H1 (cell line): ENCODE results near the gene EFCAB6. TPM values are rescaled to one million over a fixed set of nuclear protein-coding genes. Genes with fewer than 3 reads are reported as not detected.

ENCODE experiments used
- CTCF ChIA-PET: fragments of 300-600 bp; sonication (Branson Sonifier 250); formaldehyde crosslinking; loops from one replicate; lab custom pipeline; 2021; ENCODE audit not compliant: partially characterized antibody; lab: Charles Lee
- POLR2A ChIA-PET: fragments of 300-600 bp; sonication (Branson Sonifier 250); formaldehyde crosslinking; loops from one replicate; lab custom pipeline; 2021; ENCODE audit warnings: inconsistent platforms; ENCODE audit not compliant: partially characterized antibody; lab: Charles Lee
- DNase-seq, 2 experiments: peaks; one replicate each; pipeline versions ENCODE4 v3.0.0 to v3.0.0-alpha.2; 2010 to 2022; ENCODE audit warnings: low spot score in 2 of 2, low read depth in 1 of 2, mixed read lengths in 1 of 2
- FAIRE-seq: peaks from 2 replicates; lab custom pipeline; 2011; peaks lifted over from hg19 to GRCh38; lab: Jason Lieb, UNC
- H2AFZ ChIP-seq: 2 replicates; pipeline ENCODE4 v1.8.1; 2012; ENCODE audit warnings: low read length, inconsistent platforms
- H2AK5ac ChIP-seq: 2 replicates; pipeline ENCODE4 v1.6.1; 2013; ENCODE audit warnings: low read depth, low read length
- H2BK120ac ChIP-seq: replicated peaks from 2 replicates; pipeline ENCODE3; 2013; ENCODE audit warnings: low read depth, low read length, inconsistent platforms
- H2BK12ac ChIP-seq: 2 replicates; pipeline ENCODE4 v1.6.1; 2013; ENCODE audit warnings: low read depth, low read length
- H2BK15ac ChIP-seq: 2 replicates; pipeline ENCODE4 v1.6.1; 2013; ENCODE audit warnings: low read length
- H2BK20ac ChIP-seq: 2 replicates; pipeline ENCODE4 v1.6.1; 2013; ENCODE audit warnings: low read length
- H2BK5ac ChIP-seq: 2 replicates; pipeline ENCODE4 v1.6.1; 2013; ENCODE audit warnings: low read depth, low read length
- H3K14ac ChIP-seq: 2 replicates; pipeline ENCODE4 v1.6.1; 2013; ENCODE audit warnings: inconsistent platforms; ENCODE audit not compliant: insufficient read length
- H3K18ac ChIP-seq: 2 replicates; pipeline ENCODE4 v1.6.1; 2013; ENCODE audit warnings: low read length; ENCODE audit errors: extremely low read depth
- H3K23ac ChIP-seq: 2 replicates; pipeline ENCODE4 v1.6.1; 2013; ENCODE audit warnings: inconsistent platforms; ENCODE audit not compliant: insufficient read length
- H3K23me2 ChIP-seq: 2 replicates; pipeline ENCODE4 v1.6.1; 2013; ENCODE audit warnings: low read depth, low read length
- H3K27ac ChIP-seq: 2 replicates; pipeline ENCODE4 v1.6.1; 2011; ENCODE audit warnings: low read depth, low read length, inconsistent platforms
- H3K27me3 ChIP-seq, 4 experiments: replicated peaks in 1 of 4; 1 replicate in 1 of 4; 2 replicates in 3 of 4; pipeline versions ENCODE4 v1.6.1 to v1.8.1; 2011 to 2013; ENCODE audit warnings: low read length in 3 of 4, mild to moderate bottlenecking in 3 of 4, inconsistent platforms in 2 of 4, mixed read lengths in 2 of 4, moderate library complexity in 1 of 4; ENCODE audit not compliant: control insufficient read depth in 3 of 4, insufficient read depth in 3 of 4; ENCODE audit errors: extremely low read depth in 1 of 4
- H3K36me3 ChIP-seq, 4 experiments: 2 replicates each; pipeline versions ENCODE4 v1.6.1 to v1.8.1; 2011 to 2013; ENCODE audit warnings: mild to moderate bottlenecking in 4 of 4, low read length in 3 of 4, moderate library complexity in 2 of 4, control low read depth in 1 of 4, inconsistent platforms in 1 of 4; ENCODE audit not compliant: insufficient read depth in 4 of 4, control insufficient read depth in 2 of 4
- H3K4ac ChIP-seq: replicated peaks from 2 replicates; pipeline ENCODE3; 2013; ENCODE audit warnings: low read length, low read depth, mixed read lengths, inconsistent platforms; ENCODE audit not compliant: insufficient read length
- H3K4me1 ChIP-seq, 4 experiments: replicated peaks in 1 of 4; 1 replicate in 1 of 4; 2 replicates in 3 of 4; pipeline versions ENCODE4 v1.6.1 to v1.8.1; 2011 to 2013; ENCODE audit warnings: low read length in 3 of 4, inconsistent platforms in 2 of 4, mixed read lengths in 1 of 4; ENCODE audit not compliant: insufficient read depth in 4 of 4, control insufficient read depth in 3 of 4
- H3K4me2 ChIP-seq, 2 experiments: 2 replicates each; pipeline versions ENCODE4 v1.6.1 to v1.8.1; 2011 to 2013; ENCODE audit warnings: low read depth in 2 of 2, low read length in 2 of 2, control low read depth in 1 of 2, inconsistent platforms in 1 of 2, mild to moderate bottlenecking in 1 of 2; ENCODE audit not compliant: insufficient read depth in 1 of 2
- H3K4me3 ChIP-seq, 4 experiments: fragments of 200-600, 300-600 bp in 1 of 4; sonication (generic), shearing (Covaris generic), sonication (Bioruptor Twin) in 1 of 4; 2 replicates each; pipeline versions ENCODE4 v1.5.1 to v1.8.1; 2011 to 2016; ENCODE audit warnings: low read length in 4 of 4, low read depth in 3 of 4, control low read depth in 2 of 4, inconsistent platforms in 2 of 4, mild to moderate bottlenecking in 2 of 4, mixed read lengths in 1 of 4, moderate library complexity in 1 of 4; ENCODE audit not compliant: insufficient read depth in 2 of 4; ENCODE audit errors: extremely low read depth in 1 of 4
- H3K56ac ChIP-seq: replicated peaks from 2 replicates; pipeline ENCODE3; 2013; ENCODE audit warnings: low read depth, mild to moderate bottlenecking, mixed read lengths, low read length, inconsistent platforms; ENCODE audit not compliant: insufficient read length
- H3K79me1 ChIP-seq: 2 replicates; pipeline ENCODE4 v1.6.1; 2013; ENCODE audit warnings: low read depth, low read length, control low read depth
- H3K79me2 ChIP-seq, 2 experiments: 2 replicates each; pipeline versions ENCODE4 v1.6.1 to v1.8.1; 2012 to 2013; ENCODE audit warnings: low read length in 2 of 2, mild to moderate bottlenecking in 2 of 2, inconsistent platforms in 1 of 2; ENCODE audit not compliant: insufficient read depth in 2 of 2, control insufficient read depth in 1 of 2
- H3K9ac ChIP-seq, 4 experiments: replicated peaks in 1 of 4; 1 replicate in 1 of 4; 2 replicates in 3 of 4; pipeline versions ENCODE4 v1.6.1 to v1.8.1; 2011 to 2013; ENCODE audit warnings: low read depth in 3 of 4, low read length in 3 of 4, control low read depth in 2 of 4, mild to moderate bottlenecking in 2 of 4, moderate library complexity in 2 of 4, inconsistent platforms in 1 of 4; ENCODE audit errors: extremely low read depth in 1 of 4
- H3K9me3 ChIP-seq, 2 experiments: 2 replicates each; pipeline versions ENCODE4 v1.6.1 to v1.8.1; 2012 to 2013; ENCODE audit warnings: mild to moderate bottlenecking in 2 of 2, moderate library complexity in 2 of 2, control low read depth in 1 of 2, inconsistent platforms in 1 of 2, low read depth in 1 of 2, low read length in 1 of 2, mixed read lengths in 1 of 2; ENCODE audit not compliant: insufficient read depth in 2 of 2
- H4K20me1 ChIP-seq, 2 experiments: replicated peaks in 1 of 2; 2 replicates each; pipeline versions ENCODE3 to v1.8.1; 2011 to 2013; ENCODE audit warnings: inconsistent platforms in 2 of 2, low read length in 2 of 2, mild to moderate bottlenecking in 1 of 2; ENCODE audit not compliant: insufficient read depth in 2 of 2, control insufficient read depth in 1 of 2
- H4K5ac ChIP-seq: 2 replicates; pipeline ENCODE4 v1.6.1; 2013; ENCODE audit warnings: low read length, low read depth, mixed read lengths, inconsistent platforms; ENCODE audit not compliant: insufficient read length
- H4K8ac ChIP-seq: 2 replicates; pipeline ENCODE4 v1.8.0; 2013; ENCODE audit warnings: mild to moderate bottlenecking, moderate library complexity, low read length, inconsistent platforms; ENCODE audit not compliant: insufficient read depth; ENCODE audit errors: extremely low read depth
- H4K91ac ChIP-seq: replicated peaks from 2 replicates; pipeline ENCODE3; 2013; ENCODE audit warnings: low read length, mixed read lengths, inconsistent platforms; ENCODE audit not compliant: insufficient read length
- CHD2 ChIP-seq: IDR thresholded peaks from 2 replicates; pipeline ENCODE4 v1.6.1; 2012; ENCODE audit warnings: low read length, improper control_type of control experiment
- EZH2 ChIP-seq: fragments of 200-600 bp; sonication (generic); IDR thresholded peaks from 2 replicates; pipeline ENCODE4 v1.7.1; 2012; ENCODE audit warnings: low read depth, mild to moderate bottlenecking, moderate library complexity, low read length, inconsistent platforms; ENCODE audit not compliant: severe bottlenecking
- GABPA ChIP-seq: IDR thresholded peaks from 2 replicates; pipeline ENCODE4 v1.6.1; 2011; ENCODE audit warnings: mild to moderate bottlenecking, low read length, moderate library complexity, borderline replicate concordance; ENCODE audit not compliant: insufficient read depth
- KDM1A ChIP-seq: fragments of 200-600, 300-600 bp; sonication (generic); IDR thresholded peaks from 2 replicates; pipeline ENCODE4 v1.7.1; 2016; ENCODE audit warnings: mild to moderate bottlenecking, low read length, borderline replicate concordance
- MAFK ChIP-seq: IDR thresholded peaks from 2 replicates; pipeline ENCODE4 v1.6.1; 2012; ENCODE audit warnings: low read depth, mild to moderate bottlenecking, improper control_type of control experiment, low read length
- SIN3A ChIP-seq, 2 experiments: IDR thresholded peaks in 1 of 2; conservative IDR thresholded peaks in 1 of 2; 2 replicates each; pipeline ENCODE4 v1.6.1; 2011 to 2012; ENCODE audit warnings: low read length in 2 of 2, improper control_type of control experiment in 1 of 2, low read depth in 1 of 2, mild to moderate bottlenecking in 1 of 2
- SRF ChIP-seq: IDR thresholded peaks from 2 replicates; pipeline ENCODE4 v1.6.1; 2011; ENCODE audit warnings: mild to moderate bottlenecking, low read depth, low read length, moderate library complexity
- TAF1 ChIP-seq: IDR thresholded peaks from 2 replicates; pipeline ENCODE4 v1.6.1; 2011; ENCODE audit warnings: mild to moderate bottlenecking, low read depth, low read length
- WGBS, 2 experiments: shearing (Covaris generic) in 1 of 2; methylation state at CpG; one replicate each; pipeline versions ENCODE4 v1.1.6 to v1.1.7; 2013 to 2015; ENCODE audit warnings: low lambda C conversion rate in 2 of 2, mixed read lengths in 2 of 2, inconsistent platforms in 1 of 2, low coverage in 1 of 2, missing lambda C conversion rate in 1 of 2; ENCODE audit not compliant: insufficient replicate concordance in 2 of 2, insufficient coverage in 1 of 2, insufficient read length in 1 of 2; ENCODE audit errors: extremely low coverage in 1 of 2, missing lambda C conversion rate in 1 of 2; 5-methylcytosine and 5-hydroxymethylcytosine counted together
- polyA plus RNA-seq, 7 experiments: library from polyadenylated mRNA; depleted of rRNA in 3 of 7; stranded (reverse) in 5 of 7; unstranded in 2 of 7; fragments of >200 nt in 5 of 7; fragments of 200-250 nt in 2 of 7; gene quantifications; 1 replicate in 5 of 7; 2 replicates in 1 of 7; 4 replicates in 1 of 7; pipeline versions ENCODE4 v1.2.1 to v1.2.3, GENCODE V29; 2011 to 2013; ENCODE audit warnings: missing spikeins in 2 of 7, mixed read lengths in 2 of 7
- total RNA-seq: library from RNA; stranded (reverse); fragmentation: NEBNext Ultra II Directional; extraction: Animal tissue kit (Norgen Biotek cat#: 25700); gene quantifications from 2 replicates; pipeline ENCODE4 v1.2.1, GENCODE V29; 2021

Gene EFCAB6
- total and polyA plus RNA-seq, 2 of the 8 experiments (the other 6 are each of a cell fraction or from before 2014, with no cell fraction given), result 0.32 to 1.7 TPM

GRCh38 chr22:43554694-43555365 is 257.3 kb downstream of the EFCAB6 start:
- no peak overlapping the region for H2BK120ac ChIP-seq
- H4K20me1 ChIP-seq, result no peaks in the 10 kb centered on the region
- ChIA-PET CTCF (interaction anchor here (2.2 kb wide), 1 partner anchor 9 kb away, joined by 5 read pairs; no protein-coding TSS in a partner anchor), POLR2A (no interaction called here)
- H3K14ac ChIP-seq, result no peak overlapping the region
- no peaks in the 10 kb centered on the region for H3K36me3 ChIP-seq
- peak in 1 of 2 experiments; percentile 20 for DNase-seq
- H3K27me3 ChIP-seq, result no peaks in the 10 kb centered on the region
- H3K23me2 ChIP-seq, result no peaks in the 10 kb centered on the region
- H3K9ac ChIP-seq, result no peak overlapping the region
- no peak overlapping the region for H3K4me2 ChIP-seq
- H3K4me3 ChIP-seq, result no peak overlapping the region
- no peak for FAIRE-seq
- H3K4ac ChIP-seq, result no peak overlapping the region
- H4K91ac ChIP-seq, result no peak overlapping the region
- TF ChIP-seq GABPA (no peak), MAFK (no peak), CHD2 (no peak), SIN3A (conservative IDR thresholded peaks at IDR 0.05 in 1 of 2, IDR thresholded peaks at IDR 0.05 in 1 of 2; ENCODE audit: low read depth in 1 of 2, low read length in 2 of 2) (no peak), TAF1 (no peak), KDM1A (no peak), EZH2 (no peak), SRF (no peak)
- no peak overlapping the region for H2BK15ac ChIP-seq
- no peak overlapping the region for H2AFZ ChIP-seq
- no peak overlapping the region for H2BK12ac ChIP-seq
- no peak overlapping the region for H2BK20ac ChIP-seq
- H4K5ac ChIP-seq, result no peak overlapping the region
- no peak overlapping the region for H3K56ac ChIP-seq
- H3K9me3 ChIP-seq, result peaks cover 10 to 11% of the 10 kb centered on the region in 2 experiments; a peak in 2 of 4 replicates
- H3K79me1 ChIP-seq, result no peaks in the 10 kb centered on the region
- no peak overlapping the region for H4K8ac ChIP-seq
- 92% methylated on average over 17 of the region's 17 CpGs; no CpG with 5 or more reads in 1 of the 2 experiments for WGBS, 2 experiments
- no peak overlapping the region for H2BK5ac ChIP-seq
- H3K4me1 ChIP-seq, result peaks cover 0 to 3% (median 1%) of the 10 kb centered on the region in 4 experiments; a peak in 3 of 7 replicates
- H3K18ac ChIP-seq, result no peak overlapping the region
- H2AK5ac ChIP-seq, result no peak overlapping the region
- no peak overlapping the region for H3K27ac ChIP-seq
- no peak overlapping the region for H3K23ac ChIP-seq
- no peaks in the 10 kb centered on the region for H3K79me2 ChIP-seq
